GM13977 (cell line): ENCODE data around the gene RBM17.
"Not testable (repeated sequence)": the region's sequence is repeated elsewhere in the genome, so short reads cannot be mapped to it uniquely, and the experiment has no call there.

ENCODE experiments used
- DNase-seq: peaks from one replicate; pipeline ENCODE4 v3.0.0; 2012; ENCODE audit warnings: low spot score
- in situ Hi-C: fragments of 300-500 bp; cut with MboI; formaldehyde crosslinking; loops from one replicate; pipeline ENCODE4 v1.12.0; 2022; ENCODE audit warnings: low sequenced_read_pairs, low pct_unique_long_range_greater_than_20kb, mixed read lengths, inconsistent platforms; ENCODE audit not compliant: unreplicated experiment
- TF ChIP-seq, protein P1 (sequence below): IDR thresholded peaks from 2 replicates; pipeline ENCODE4 v1.5.1; 2012; ENCODE audit warnings: mild to moderate bottlenecking, control low read depth; ENCODE audit not compliant: insufficient read depth; ENCODE audit errors: extremely low read depth, missing control alignments

The RBM17 gene

DNA sequence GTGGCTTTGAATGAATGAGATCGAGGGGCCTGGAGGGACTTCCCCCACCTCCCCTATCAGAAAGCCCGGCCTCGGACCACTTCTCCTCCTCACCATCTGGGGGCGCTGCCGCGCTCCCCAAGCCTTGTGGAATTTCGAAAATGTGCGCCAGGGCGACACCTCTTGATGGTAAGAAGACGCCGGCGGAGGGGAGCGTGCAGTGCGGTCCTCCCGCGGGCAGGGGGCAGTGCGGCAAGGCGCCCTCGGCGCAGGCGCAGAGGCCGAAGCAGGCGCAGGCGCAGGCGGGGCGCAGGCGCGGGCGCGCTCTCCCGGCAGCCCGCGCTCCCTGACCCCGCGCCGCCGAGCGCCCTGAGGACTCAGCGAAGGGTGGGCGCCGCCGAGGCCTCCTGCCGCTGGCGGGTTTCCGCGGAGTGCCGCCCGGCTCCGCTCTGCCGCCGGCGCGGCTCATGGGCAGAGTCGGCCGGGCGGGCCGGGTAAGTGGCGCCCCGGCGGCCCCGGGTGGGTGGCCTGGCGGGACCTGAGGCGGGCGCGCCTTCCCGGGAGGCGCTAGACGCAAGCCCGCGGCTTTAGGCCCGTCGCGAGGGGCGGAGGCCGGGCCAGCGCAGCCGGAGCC lies at the start of gene RBM17:
Gene RBM17, plus strand, starts transcription at position 314 of the 613 bp plus-strand sequence. CDS start 8,032 bp downstream, outside the sequence.
- in situ Hi-C loops, result no loop called here
- TF ChIP-seq, protein P1, sequence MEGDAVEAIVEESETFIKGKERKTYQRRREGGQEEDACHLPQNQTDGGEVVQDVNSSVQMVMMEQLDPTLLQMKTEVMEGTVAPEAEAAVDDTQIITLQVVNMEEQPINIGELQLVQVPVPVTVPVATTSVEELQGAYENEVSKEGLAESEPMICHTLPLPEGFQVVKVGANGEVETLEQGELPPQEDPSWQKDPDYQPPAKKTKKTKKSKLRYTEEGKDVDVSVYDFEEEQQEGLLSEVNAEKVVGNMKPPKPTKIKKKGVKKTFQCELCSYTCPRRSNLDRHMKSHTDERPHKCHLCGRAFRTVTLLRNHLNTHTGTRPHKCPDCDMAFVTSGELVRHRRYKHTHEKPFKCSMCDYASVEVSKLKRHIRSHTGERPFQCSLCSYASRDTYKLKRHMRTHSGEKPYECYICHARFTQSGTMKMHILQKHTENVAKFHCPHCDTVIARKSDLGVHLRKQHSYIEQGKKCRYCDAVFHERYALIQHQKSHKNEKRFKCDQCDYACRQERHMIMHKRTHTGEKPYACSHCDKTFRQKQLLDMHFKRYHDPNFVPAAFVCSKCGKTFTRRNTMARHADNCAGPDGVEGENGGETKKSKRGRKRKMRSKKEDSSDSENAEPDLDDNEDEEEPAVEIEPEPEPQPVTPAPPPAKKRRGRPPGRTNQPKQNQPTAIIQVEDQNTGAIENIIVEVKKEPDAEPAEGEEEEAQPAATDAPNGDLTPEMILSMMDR, result peak; percentile 100
- DNase-seq, result peak; percentile 96

GRCh38 chr10:6039711-6040110 lies 49.1 kb upstream of the RBM17 start:
- in situ Hi-C loops, result no loop called here
- TF ChIP-seq, protein P1, result no peak
- no peak for DNase-seq

DNA sequence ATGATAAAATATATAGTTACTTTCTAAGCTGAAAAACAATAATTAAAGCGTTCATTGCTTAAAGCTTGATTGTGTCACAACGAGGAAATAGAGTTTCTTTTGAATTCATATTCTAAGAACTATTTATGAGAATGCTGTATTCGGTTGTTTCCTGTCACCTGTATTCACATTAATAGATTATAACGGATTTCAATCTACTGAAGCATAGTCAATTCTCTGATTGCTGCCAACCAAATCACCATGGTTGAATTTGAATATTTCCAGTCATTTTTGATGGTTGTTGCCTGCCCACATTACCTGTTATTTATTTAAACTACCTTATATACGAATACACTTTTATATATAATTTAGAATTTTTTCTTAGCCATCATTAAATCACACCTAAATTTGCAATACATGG lies 48.6 kb upstream of the RBM17 start:
- in situ Hi-C loops, result no loop called here
- TF ChIP-seq, protein P1, result no peak
- no peak for DNase-seq

DNA sequence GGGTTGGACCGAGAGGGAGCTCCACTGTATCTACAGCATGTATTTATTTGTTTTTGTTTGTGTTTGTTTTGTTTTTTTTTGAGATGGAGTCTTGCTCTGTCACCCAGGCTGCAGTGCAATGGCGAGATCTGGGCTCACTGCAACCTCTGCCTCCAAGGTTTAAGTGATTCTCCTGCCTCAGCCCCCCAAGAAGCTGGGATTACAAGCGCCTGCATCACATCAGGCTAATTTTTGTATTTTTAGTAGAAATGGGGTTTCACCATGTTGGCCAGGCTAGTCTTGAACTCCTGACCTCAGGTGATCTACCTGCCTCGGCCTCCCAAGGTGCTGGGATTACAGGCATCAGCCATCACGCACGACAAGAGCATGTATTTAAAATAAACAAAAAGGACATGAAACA lies 45.5 kb upstream of the RBM17 start:
- not testable (repeated sequence) for DNase-seq

DNA sequence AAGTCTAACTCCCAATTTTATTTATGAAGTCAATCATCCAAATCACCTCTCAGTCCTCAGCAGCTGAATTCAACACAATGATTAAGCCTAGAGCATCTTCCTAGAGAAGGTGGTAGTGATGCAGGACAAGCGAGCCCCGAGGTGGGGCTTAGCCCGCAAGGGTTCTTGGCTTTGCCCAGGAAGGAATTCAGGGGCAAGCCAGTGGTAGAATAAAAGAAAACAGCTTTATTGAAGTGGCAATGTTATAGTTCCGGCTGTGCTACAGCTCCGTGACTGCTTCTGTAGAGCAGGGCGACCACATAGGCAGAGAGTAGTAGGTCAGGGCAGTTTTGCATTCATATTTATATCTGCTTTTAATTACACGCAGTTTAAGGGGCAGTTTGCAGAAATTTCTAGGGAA lies 44.8 kb upstream of the RBM17 start:
- in situ Hi-C loops, result no loop called here

More for the DNA sequence above, 45.5 kb upstream of the RBM17 start:
- in situ Hi-C loops, result not testable (repeated sequence)

GRCh38 chr10:6044751-6045313 lies 44.0 kb upstream of the RBM17 start:
- TF ChIP-seq, protein P1, result no peak
- in situ Hi-C loops, result no loop called here
- DNase-seq, result peak; percentile 48

More for the DNA sequence above, 44.8 kb upstream of the RBM17 start:
- DNase-seq, result no peak
- TF ChIP-seq, protein P1, result no peak

- DNase-seq, result no peak
- TF ChIP-seq, protein P1, result no peak
- in situ Hi-C loops, result no loop called here
These were observed 43.5 kb upstream of the RBM17 start for GRCh38 chr10:6045314-6045848.
